ENCODE results near the gene CRLF3. TPM values are rescaled to one million over a fixed set of nuclear protein-coding genes. Genes with fewer than 3 reads are reported as not detected.

The CRLF3 gene
- total and polyA plus RNA-seq, 2 of the 4 experiments (the other 2 are of a cell fraction), result 6.1 to 15.2 TPM

GRCh38 chr17:30793282-30793977, 31.1 kb downstream of the CRLF3 start:
- WGBS, 2 experiments (ENCODE audit: extremely low coverage in 2 of 2, insufficient read length in 1 of 2), result 94% methylated on average over 3 of the region's 9 CpGs; no CpG with 5 or more reads in 1 of the 2 experiments
- no peak overlapping the region for H4K8ac ChIP-seq (ENCODE audit: low read depth in 2 of 2, low read length in 2 of 2)
- H3K4me2 ChIP-seq (ENCODE audit: low read depth, low read length), result no peak overlapping the region
- dilution Hi-C loops (cut with HindIII; ENCODE audit: low sequenced_read_pairs, unreplicated experiment), result no loop called here
- no peaks in the 10 kb centered on the region for H3K4me1 ChIP-seq (ENCODE audit: control insufficient read depth, insufficient read depth, low read length)
- no peak overlapping the region for H4K91ac ChIP-seq (ENCODE audit: insufficient read depth, low read depth, low read length)
- no peaks in the 10 kb centered on the region for H4K20me1 ChIP-seq (ENCODE audit: insufficient read depth, low read length)
- DNase-seq (no peak), ATAC-seq (ENCODE audit: low read depth) (no peak)
- no peak overlapping the region for H2BK5ac ChIP-seq (ENCODE audit: low read depth, low read length, poor library complexity, severe bottlenecking)
- H3K56ac ChIP-seq (ENCODE audit: extremely low read depth, insufficient read depth, low read length), result no peak overlapping the region
- no peak overlapping the region for H3K4me3 ChIP-seq (ENCODE audit: insufficient read depth, low read depth, low read length)
- H2BK15ac ChIP-seq (ENCODE audit: low read depth, low read length), result no peak overlapping the region
- no peak overlapping the region for H3K23ac ChIP-seq (ENCODE audit: low read depth, low read length)
- TF ChIP-seq RAD21 (IDR thresholded peaks at IDR 0.05; ENCODE audit: low read length) (no peak), MAFK (IDR thresholded peaks at IDR 0.05; ENCODE audit: low read depth, low read length) (no peak), NFE2L2 (IDR thresholded peaks at IDR 0.05; ENCODE audit: low read depth, low read length) (no peak), CHD1 (IDR thresholded peaks at IDR 0.05; ENCODE audit: low read depth, low read length) (no peak), BHLHE40 (IDR thresholded peaks at IDR 0.05; ENCODE audit: low read depth, low read length) (no peak), FOS (IDR thresholded peaks at IDR 0.05; ENCODE audit: low read depth, low read length) (no peak), USF2 (IDR thresholded peaks at IDR 0.05; ENCODE audit: low read depth, low read length) (no peak), RCOR1 (IDR thresholded peaks at IDR 0.05; ENCODE audit: insufficient replicate concordance, low read length) (no peak)
- H3K9ac ChIP-seq (ENCODE audit: low read depth, low read length), result no peak overlapping the region
- no peak overlapping the region for H3K27ac ChIP-seq (ENCODE audit: insufficient read depth, low read length)
- no TSS peak for BruUV-seq (replicated peaks)
- no peak overlapping the region for H3K18ac ChIP-seq (ENCODE audit: low read depth, low read length)
- no peaks in the 10 kb centered on the region for H3K9me3 ChIP-seq (ENCODE audit: control insufficient read depth, insufficient read depth, low read length)
- H2AK5ac ChIP-seq (ENCODE audit: low read depth, low read length), result no peak overlapping the region
- no peak overlapping the region for H3K14ac ChIP-seq (replicated peaks; ENCODE audit: low read depth, low read length)
- in situ Hi-C loops (cut with MboI; ENCODE audit: low sequenced_read_pairs), result no loop called here
- no peaks in the 10 kb centered on the region; the same call in 1 of the 2 replicates for H3K9me1 ChIP-seq (ENCODE audit: insufficient read depth, low read length)
- intact Hi-C loops (cut with micrococcal nuclease), result no loop called here
- no peak overlapping the region for H2AFZ ChIP-seq (replicated peaks; ENCODE audit: low read length, poor library complexity)
- H3K27me3 ChIP-seq (ENCODE audit: control insufficient read depth, insufficient read depth, low read length), result no peaks in the 10 kb centered on the region
- no peak overlapping the region for H2BK120ac ChIP-seq (ENCODE audit: low read depth, low read length)
- H2AK9ac ChIP-seq (replicated peaks; ENCODE audit: low read depth, low read length, poor library complexity), result no peak overlapping the region
- CTCF ChIA-PET, result no interaction called here
- H2BK20ac ChIP-seq (ENCODE audit: low read depth, low read length), result no peak overlapping the region
- no peak overlapping the region for H3K4ac ChIP-seq (ENCODE audit: low read depth, low read length)
- peaks cover 28% of the 10 kb centered on the region for H3K36me3 ChIP-seq (ENCODE audit: control insufficient read depth, insufficient read depth, low read length)
- POLR2A ChIA-PET (ENCODE audit: unreplicated experiment), result no interaction called here
- H3K79me1 ChIP-seq (ENCODE audit: low read depth in 1 of 2, low read length in 2 of 2), result peaks cover 0 to 16% of the 10 kb centered on the region in 2 experiments; a peak in 2 of 4 replicates
- H4K5ac ChIP-seq (ENCODE audit: low read depth, low read length), result no peak overlapping the region

All from IMR-90 (cell line).